ENCODE measurements around the gene PAOX. TPM values are rescaled to one million over a fixed set of nuclear protein-coding genes. Genes with fewer than 3 reads are reported as not detected.

PAOX gene
- total RNA-seq, 5 donors from 2014 or later (not counting 1 experiment from before 2014, with no cell fraction given): 4.3 to 20.0 (median 14.5) TPM

- H3K4me3 Mint-ChIP-seq: peak overlapping the region in 1 of 3 donors; percentile 31
- WGBS (ENCODE audit: insufficient coverage): 91% methylated on average over 32 of the region's 34 CpGs
- H3K36me3 Mint-ChIP-seq: peaks cover 22% of the 10 kb centered on the region
- Histone ChIP-seq H3K36me3 (ENCODE audit: control insufficient read depth in 2 of 2, extremely low read depth in 1 of 2, insufficient read depth in 1 of 2, low read length in 1 of 2) (peaks cover 0 to 19% of the 10 kb centered on the region in 2 donors), H3K4me1 (ENCODE audit: control insufficient read depth in 1 of 2, extremely low read depth in 1 of 2, insufficient read depth in 2 of 2, low read length in 2 of 2) (peaks cover 0 to 8% of the 10 kb centered on the region in 2 experiments), H3K4me3 (ENCODE audit: control insufficient read depth in 1 of 2, extremely low read depth in 1 of 2, low read length in 1 of 2) (no peak overlapping the region), H3K9me3 (no peaks in the 10 kb centered on the region), H3K27me3 (replicated peaks in 1 of 2; ENCODE audit: control insufficient read depth in 2 of 2, extremely low read depth in 1 of 2, insufficient read depth in 2 of 2, low read length in 1 of 2) (peaks cover 0 to 20% of the 10 kb centered on the region in 2 experiments), H3K27ac (ENCODE audit: low read length) (no peak overlapping the region)
- no peak overlapping the region for H3K27ac Mint-ChIP-seq
- ATAC-seq (replicated peaks in 1 of 4): no peak
- ChIA-PET POLR2A (no interaction called here), CTCF (no interaction called here)
- H3K4me1 Mint-ChIP-seq: peaks cover 0 to 10% (median 0%) of the 10 kb centered on the region in 3 donors
- no peak for DNase-seq
- H3K27me3 Mint-ChIP-seq: peaks cover 0 to 10% of the 10 kb centered on the region in 2 donors
- H3K9me3 Mint-ChIP-seq: peaks cover 0 to 5% (median 0%) of the 10 kb centered on the region in 3 donors
These were observed 40.3 kb downstream of the PAOX start for GRCh38 chr10:133419211-133419950.

GRCh38 chr10:133420028-133420427, 41.0 kb downstream of the PAOX start:
- 93% methylated on average over 14 of the region's 17 CpGs for WGBS (ENCODE audit: insufficient coverage)

GRCh38 chr10:133420579-133420978, 41.5 kb downstream of the PAOX start:
- no peak overlapping the region for H3K27ac ChIP-seq (ENCODE audit: low read length)
- no peak for ATAC-seq (replicated peaks in 1 of 4)
- Mint-ChIP-seq H3K27ac (no peak overlapping the region), H3K27me3 (peaks cover 0 to 10% of the 10 kb centered on the region in 2 donors), H3K9me3 (peaks cover 0 to 2% (median 0%) of the 10 kb centered on the region in 3 donors), H3K36me3 (peaks cover 13% of the 10 kb centered on the region), H3K4me1 (peaks cover 0 to 6% (median 0%) of the 10 kb centered on the region in 3 donors), H3K4me3 (no peak overlapping the region)
- H3K27me3 ChIP-seq (replicated peaks in 1 of 2; ENCODE audit: control insufficient read depth in 2 of 2, extremely low read depth in 1 of 2, insufficient read depth in 2 of 2, low read length in 1 of 2): peaks cover 0 to 23% of the 10 kb centered on the region in 2 experiments
- no peak for DNase-seq
- 78% methylated on average over 5 of the region's 6 CpGs for WGBS (ENCODE audit: insufficient coverage)
- ChIA-PET POLR2A (no interaction called here), CTCF (no interaction called here)
- no peaks in the 10 kb centered on the region for H3K9me3 ChIP-seq
- peaks cover 0 to 8% of the 10 kb centered on the region in 2 experiments for H3K4me1 ChIP-seq (ENCODE audit: control insufficient read depth in 1 of 2, extremely low read depth in 1 of 2, insufficient read depth in 2 of 2, low read length in 2 of 2)
- H3K36me3 ChIP-seq (ENCODE audit: control insufficient read depth in 2 of 2, extremely low read depth in 1 of 2, insufficient read depth in 1 of 2, low read length in 1 of 2): peaks cover 0 to 15% of the 10 kb centered on the region in 2 donors
- H3K4me3 ChIP-seq (ENCODE audit: control insufficient read depth in 1 of 2, extremely low read depth in 1 of 2, low read length in 1 of 2): no peak overlapping the region

More at GRCh38 chr10:133420028-133420427, 41.0 kb downstream of the PAOX start:
- H3K4me3 Mint-ChIP-seq: no peak overlapping the region
- peaks cover 0 to 8% of the 10 kb centered on the region in 2 experiments for H3K4me1 ChIP-seq (ENCODE audit: control insufficient read depth in 1 of 2, extremely low read depth in 1 of 2, insufficient read depth in 2 of 2, low read length in 2 of 2)
- H3K27me3 ChIP-seq (replicated peaks in 1 of 2; ENCODE audit: control insufficient read depth in 2 of 2, extremely low read depth in 1 of 2, insufficient read depth in 2 of 2, low read length in 1 of 2): peaks cover 0 to 20% of the 10 kb centered on the region in 2 experiments
- H3K27ac Mint-ChIP-seq: no peak overlapping the region
- H3K9me3 Mint-ChIP-seq: peaks cover 0 to 5% (median 0%) of the 10 kb centered on the region in 3 donors
- H3K36me3 Mint-ChIP-seq: peaks cover 18% of the 10 kb centered on the region
- ChIA-PET POLR2A (no interaction called here), CTCF (no interaction called here)
- peaks cover 0 to 19% of the 10 kb centered on the region in 2 donors for H3K36me3 ChIP-seq (ENCODE audit: control insufficient read depth in 2 of 2, extremely low read depth in 1 of 2, insufficient read depth in 1 of 2, low read length in 1 of 2)
- DNase-seq (no peak), ATAC-seq (replicated peaks in 1 of 4) (no peak)
- H3K4me3 ChIP-seq (ENCODE audit: control insufficient read depth in 1 of 2, extremely low read depth in 1 of 2, low read length in 1 of 2): no peak overlapping the region
- H3K9me3 ChIP-seq: no peaks in the 10 kb centered on the region
- H3K27ac ChIP-seq (ENCODE audit: low read length): no peak overlapping the region
- peaks cover 0 to 10% of the 10 kb centered on the region in 2 donors for H3K27me3 Mint-ChIP-seq
- H3K4me1 Mint-ChIP-seq: peaks cover 0 to 10% (median 0%) of the 10 kb centered on the region in 3 donors

GRCh38 chr10:133421336-133422222, 42.5 kb downstream of the PAOX start:
- Mint-ChIP-seq H3K36me3 (peaks cover 6% of the 10 kb centered on the region), H3K9me3 (no peaks in the 10 kb centered on the region), H3K4me3 (peak overlapping the region in 1 of 3 donors; percentile 50), H3K4me1 (peaks cover 0 to 6% (median 0%) of the 10 kb centered on the region in 3 donors), H3K27ac (no peak overlapping the region), H3K27me3 (peaks cover 0 to 10% of the 10 kb centered on the region in 2 donors)
- Histone ChIP-seq H3K9me3 (no peaks in the 10 kb centered on the region), H3K4me3 (ENCODE audit: control insufficient read depth in 1 of 2, extremely low read depth in 1 of 2, low read length in 1 of 2) (no peak overlapping the region), H3K27ac (ENCODE audit: low read length) (no peak overlapping the region), H3K27me3 (replicated peaks in 1 of 2; ENCODE audit: control insufficient read depth in 2 of 2, extremely low read depth in 1 of 2, insufficient read depth in 2 of 2, low read length in 1 of 2) (peaks cover 0 to 23% of the 10 kb centered on the region in 2 experiments), H3K4me1 (ENCODE audit: control insufficient read depth in 1 of 2, extremely low read depth in 1 of 2, insufficient read depth in 2 of 2, low read length in 2 of 2) (peaks cover 0 to 8% of the 10 kb centered on the region in 2 experiments), H3K36me3 (ENCODE audit: control insufficient read depth in 2 of 2, extremely low read depth in 1 of 2, insufficient read depth in 1 of 2, low read length in 1 of 2) (peaks cover 0 to 13% of the 10 kb centered on the region in 2 donors)
- ChIA-PET CTCF (no interaction called here), POLR2A (no interaction called here)
- DNase-seq (no peak), ATAC-seq (replicated peaks in 1 of 4) (no peak)
- 95% methylated on average over 13 of the region's 17 CpGs for WGBS (ENCODE audit: insufficient coverage)

GRCh38 chr10:133422223-133422806, 43.3 kb downstream of the PAOX start:
- H3K9me3 ChIP-seq: no peaks in the 10 kb centered on the region
- H3K4me3 ChIP-seq (ENCODE audit: control insufficient read depth in 1 of 2, extremely low read depth in 1 of 2, low read length in 1 of 2): no peak overlapping the region
- ChIA-PET CTCF (no interaction called here), POLR2A (no interaction called here)
- peak overlapping the region in 1 of 3 donors; percentile 50 for H3K4me3 Mint-ChIP-seq
- 97% methylated on average over 11 of the region's 16 CpGs for WGBS (ENCODE audit: insufficient coverage)
- DNase-seq: no peak
- H3K27me3 Mint-ChIP-seq: peaks cover 0 to 10% of the 10 kb centered on the region in 2 donors
- H3K36me3 ChIP-seq (ENCODE audit: control insufficient read depth in 2 of 2, extremely low read depth in 1 of 2, insufficient read depth in 1 of 2, low read length in 1 of 2): peaks cover 0 to 13% of the 10 kb centered on the region in 2 donors
- peaks cover 6% of the 10 kb centered on the region for H3K36me3 Mint-ChIP-seq
- peaks cover 0 to 6% (median 0%) of the 10 kb centered on the region in 3 donors for H3K4me1 Mint-ChIP-seq
- no peak overlapping the region for H3K27ac Mint-ChIP-seq
- no peak overlapping the region for H3K27ac ChIP-seq (ENCODE audit: low read length)
- H3K9me3 Mint-ChIP-seq: no peaks in the 10 kb centered on the region
- no peak for ATAC-seq (replicated peaks in 1 of 4)
- H3K27me3 ChIP-seq (replicated peaks in 1 of 2; ENCODE audit: control insufficient read depth in 2 of 2, extremely low read depth in 1 of 2, insufficient read depth in 2 of 2, low read length in 1 of 2): peaks cover 0 to 23% of the 10 kb centered on the region in 2 experiments
- peaks cover 0 to 8% of the 10 kb centered on the region in 2 experiments for H3K4me1 ChIP-seq (ENCODE audit: control insufficient read depth in 1 of 2, extremely low read depth in 1 of 2, insufficient read depth in 2 of 2, low read length in 2 of 2)
